Activated CD8-positive, alpha-beta T cell treated with anti-CD3 and anti-CD28 coated beads for 36 hours (primary cell): ENCODE data around the gene WDR64. TPM values are rescaled to one million over a fixed set of nuclear protein-coding genes. Genes with fewer than 3 reads are reported as not detected.
"Not testable (repeated sequence)": the region's sequence is repeated elsewhere in the genome, so short reads cannot be mapped to it uniquely, and the experiment has no call there.

Source experiments
- ATAC-seq: fragments of 200-7000 bp; cut with Tn5 transposase; one replicate; pipeline ENCODE4 v1.10.0; 2021; ENCODE audit warnings: mild to moderate bottlenecking, moderate library complexity
- CTCF ChIA-PET: fragments of 350-600 bp; sonication (Branson Sonifier 250); formaldehyde crosslinking; loops from one replicate; lab custom pipeline; 2021; ENCODE audit warnings: antibody characterized with exemption; lab: Charles Lee
- POLR2A ChIA-PET: fragments of 350-600 bp; sonication (Branson Sonifier 250); formaldehyde crosslinking; loops from one replicate; lab custom pipeline; 2021; ENCODE audit warnings: antibody characterized with exemption; lab: Charles Lee
- DNase-seq: peaks from one replicate; pipeline ENCODE4 v3.0.0-alpha.2; 2020
- H3K27ac Mint-ChIP-seq: one replicate; pipeline ENCODE4 v1.8.0; 2021; ENCODE audit warnings: mild to moderate bottlenecking, mixed read lengths
- H3K27me3 Mint-ChIP-seq: one replicate; pipeline ENCODE4 v1.8.0; 2021; ENCODE audit warnings: mixed read lengths
- H3K36me3 Mint-ChIP-seq: one replicate; pipeline ENCODE4 v1.8.0; 2021; ENCODE audit warnings: low read depth, mixed read lengths
- H3K4me1 Mint-ChIP-seq: one replicate; pipeline ENCODE4 v1.8.0; 2021; ENCODE audit warnings: low read depth, mixed read lengths
- H3K4me3 Mint-ChIP-seq: one replicate; pipeline ENCODE4 v1.8.0; 2021; ENCODE audit warnings: mild to moderate bottlenecking, moderate library complexity, mixed read lengths
- H3K9me3 Mint-ChIP-seq: one replicate; pipeline ENCODE4 v1.8.0; 2021; ENCODE audit warnings: mixed read lengths
- intact Hi-C: fragments of 100-400 bp; cut with micrococcal nuclease; formaldehyde crosslinking; loops from one replicate; pipeline ENCODE4 v1.10.0; 2022
- total RNA-seq, 2 experiments: library from RNA; stranded (reverse); gene quantifications; one replicate each; pipeline ENCODE4 v1.2.3, GENCODE V29; 2021
- TF ChIP-seq, protein P1 (sequence below): fragments of 200-600 bp; IDR thresholded peaks from one replicate; pipeline ENCODE4 v1.8.0; 2022; ENCODE audit warnings: antibody characterized with exemption, mild to moderate bottlenecking

WDR64 gene
- total RNA-seq, 2 experiments from 2014 or later = not detected

DNA sequence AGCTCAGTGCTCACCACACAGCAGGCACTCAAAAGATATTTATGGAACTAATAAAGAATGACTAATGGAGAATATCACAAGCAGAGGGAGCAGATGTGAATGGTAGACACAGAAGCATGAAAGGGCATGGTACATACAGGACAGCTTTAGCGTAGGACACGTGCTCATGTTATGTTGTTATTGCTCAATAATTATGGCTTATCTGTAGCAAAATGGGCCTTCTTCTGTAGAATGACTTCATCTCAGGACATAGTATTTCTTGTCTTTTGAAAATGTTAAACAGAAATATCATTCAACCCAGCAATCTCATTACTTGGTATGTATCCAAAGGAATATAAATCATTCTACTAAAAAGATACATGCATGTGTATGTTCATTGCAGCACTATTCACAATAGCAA, 137.0 kb downstream of the WDR64 start:
- H3K9me3 Mint-ChIP-seq = no peaks in the 10 kb centered on the region
- no peaks in the 10 kb centered on the region for H3K4me1 Mint-ChIP-seq
- ChIA-PET CTCF (no interaction called here), POLR2A (no interaction called here)
- no peak for ATAC-seq
- H3K27me3 Mint-ChIP-seq = peaks cover 3% of the 10 kb centered on the region
- H3K4me3 Mint-ChIP-seq = no peak overlapping the region
- H3K27ac Mint-ChIP-seq = no peak overlapping the region
- DNase-seq = no peak
- TF ChIP-seq, protein P1, sequence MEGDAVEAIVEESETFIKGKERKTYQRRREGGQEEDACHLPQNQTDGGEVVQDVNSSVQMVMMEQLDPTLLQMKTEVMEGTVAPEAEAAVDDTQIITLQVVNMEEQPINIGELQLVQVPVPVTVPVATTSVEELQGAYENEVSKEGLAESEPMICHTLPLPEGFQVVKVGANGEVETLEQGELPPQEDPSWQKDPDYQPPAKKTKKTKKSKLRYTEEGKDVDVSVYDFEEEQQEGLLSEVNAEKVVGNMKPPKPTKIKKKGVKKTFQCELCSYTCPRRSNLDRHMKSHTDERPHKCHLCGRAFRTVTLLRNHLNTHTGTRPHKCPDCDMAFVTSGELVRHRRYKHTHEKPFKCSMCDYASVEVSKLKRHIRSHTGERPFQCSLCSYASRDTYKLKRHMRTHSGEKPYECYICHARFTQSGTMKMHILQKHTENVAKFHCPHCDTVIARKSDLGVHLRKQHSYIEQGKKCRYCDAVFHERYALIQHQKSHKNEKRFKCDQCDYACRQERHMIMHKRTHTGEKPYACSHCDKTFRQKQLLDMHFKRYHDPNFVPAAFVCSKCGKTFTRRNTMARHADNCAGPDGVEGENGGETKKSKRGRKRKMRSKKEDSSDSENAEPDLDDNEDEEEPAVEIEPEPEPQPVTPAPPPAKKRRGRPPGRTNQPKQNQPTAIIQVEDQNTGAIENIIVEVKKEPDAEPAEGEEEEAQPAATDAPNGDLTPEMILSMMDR = no peak
- intact Hi-C loops = no loop called here
- H3K36me3 Mint-ChIP-seq = no peaks in the 10 kb centered on the region

DNA sequence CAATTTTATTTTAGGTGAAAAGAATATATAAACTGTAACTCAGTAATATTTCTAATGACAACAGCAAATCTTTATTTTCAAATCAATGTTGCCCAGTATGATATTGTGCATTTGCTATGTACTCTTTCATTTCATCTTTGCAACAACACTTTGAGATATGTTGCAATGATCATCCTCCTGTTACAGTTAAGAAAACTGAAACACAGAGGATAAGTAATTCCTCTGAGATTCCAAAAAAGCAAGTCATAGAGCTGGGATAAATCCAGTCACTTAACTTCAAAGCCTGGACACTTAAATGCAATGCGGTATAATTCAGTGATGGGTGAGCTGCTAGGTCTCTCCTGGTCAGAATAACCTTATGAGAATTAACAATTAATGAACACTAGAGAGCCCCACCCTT, 147.3 kb downstream of the WDR64 start:
- intact Hi-C loops = no loop called here
- TF ChIP-seq, protein P1 = no peak
- Mint-ChIP-seq H3K4me1 (no peaks in the 10 kb centered on the region), H3K9me3 (no peaks in the 10 kb centered on the region), H3K36me3 (no peaks in the 10 kb centered on the region), H3K4me3 (no peak overlapping the region), H3K27me3 (peaks cover 1% of the 10 kb centered on the region), H3K27ac (no peak overlapping the region)
- ChIA-PET CTCF (interaction anchor here (0.9 to 1.3 kb wide), 2 partner anchors 11 to 35 kb away, joined by 3 read pairs; no protein-coding TSS in a partner anchor), POLR2A (no interaction called here)
- DNase-seq (no peak), ATAC-seq (no peak)

DNA sequence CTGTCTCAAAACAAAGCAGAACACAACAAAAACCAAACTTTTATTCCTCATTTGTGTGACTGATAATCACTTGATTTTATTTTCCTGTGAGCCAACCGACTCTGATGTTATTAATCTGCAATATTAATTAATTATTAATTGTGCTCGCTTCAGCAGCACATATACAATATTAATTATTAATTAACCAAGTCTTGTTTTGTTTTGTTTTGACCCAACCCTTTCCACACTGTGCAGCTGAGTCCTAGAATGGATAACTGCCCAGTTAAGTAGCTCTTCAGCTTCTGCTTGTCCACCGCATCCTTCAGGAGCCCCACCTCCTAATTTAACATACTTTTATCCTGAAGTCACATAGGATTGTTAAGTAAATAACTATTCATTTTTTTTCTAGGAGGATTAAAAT, 148.6 kb downstream of the WDR64 start:
- H3K36me3 Mint-ChIP-seq = no peaks in the 10 kb centered on the region
- H3K9me3 Mint-ChIP-seq = no peaks in the 10 kb centered on the region
- no peaks in the 10 kb centered on the region for H3K27me3 Mint-ChIP-seq
- ATAC-seq = no peak
- no peak overlapping the region for H3K4me3 Mint-ChIP-seq
- no peak for DNase-seq
- H3K4me1 Mint-ChIP-seq = no peaks in the 10 kb centered on the region
- intact Hi-C loops = no loop called here
- POLR2A ChIA-PET = no interaction called here
- CTCF ChIA-PET = interaction anchor here (1.3 kb wide), 1 partner anchor 12 kb away, joined by 3 read pairs; no protein-coding TSS in a partner anchor
- TF ChIP-seq, protein P1 = no peak
- no peak overlapping the region for H3K27ac Mint-ChIP-seq

DNA sequence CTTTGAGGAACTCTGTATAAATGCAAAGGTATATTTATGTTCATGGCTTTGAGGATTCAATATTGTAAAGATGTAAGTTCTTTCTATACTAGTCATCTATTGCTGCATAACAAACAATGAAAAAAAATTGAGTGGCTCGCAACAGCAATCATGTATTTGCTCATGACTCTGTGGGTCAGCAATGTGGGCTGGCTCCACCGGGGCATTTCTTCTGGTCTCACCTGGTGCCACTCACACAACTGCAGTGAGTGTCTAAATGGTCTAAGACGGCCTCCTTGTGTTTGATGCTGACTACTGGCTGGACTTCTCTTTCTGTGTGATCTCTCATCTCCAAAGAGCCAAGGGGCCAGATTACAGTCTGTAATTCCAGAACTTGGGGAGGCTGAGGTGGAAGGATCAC, 150.8 kb downstream of the WDR64 start:
- CTCF ChIA-PET = interaction anchor here (1.6 kb wide), 1 partner anchor 12 kb away, joined by 5 read pairs; no protein-coding TSS in a partner anchor
- no peak for ATAC-seq

DNA sequence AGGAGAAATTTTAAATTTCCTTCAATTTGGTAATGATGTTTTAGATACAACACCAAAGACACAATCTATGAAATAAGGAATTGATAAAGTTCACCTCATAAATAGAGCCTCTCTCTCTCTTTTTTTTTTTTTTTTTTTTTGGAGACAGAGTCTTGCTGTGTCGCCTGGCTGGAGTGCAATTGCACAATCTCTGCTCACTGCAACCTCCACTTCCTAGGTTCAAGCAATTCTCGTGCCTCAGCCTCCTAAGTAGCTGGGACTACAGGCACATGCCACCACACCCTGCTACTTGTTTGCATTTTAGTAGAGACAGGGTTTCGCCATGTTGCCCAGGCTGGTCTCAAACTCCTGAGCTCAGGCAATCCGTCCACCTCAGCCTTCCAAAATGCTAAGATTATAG, 152.6 kb downstream of the WDR64 start:
- H3K4me1 Mint-ChIP-seq, H3K4me3 Mint-ChIP-seq, H3K36me3 Mint-ChIP-seq, ATAC-seq, H3K9me3 Mint-ChIP-seq, H3K27me3 Mint-ChIP-seq, CTCF ChIA-PET, POLR2A ChIA-PET, H3K27ac Mint-ChIP-seq, intact Hi-C loops, DNase-seq: not testable (repeated sequence)

More for the DNA sequence above, 150.8 kb downstream of the WDR64 start:
- Mint-ChIP-seq H3K9me3 (no peaks in the 10 kb centered on the region), H3K36me3 (no peaks in the 10 kb centered on the region), H3K27me3 (no peaks in the 10 kb centered on the region), H3K27ac (no peak overlapping the region), H3K4me3 (no peak overlapping the region), H3K4me1 (no peaks in the 10 kb centered on the region)
- POLR2A ChIA-PET = no interaction called here
- TF ChIP-seq, protein P1 = no peak
- intact Hi-C loops = no loop called here
- no peak for DNase-seq
